Astrocyte (in vitro differentiated cells and primary cell): Measurements from ENCODE around the gene SAE1. TPM values are rescaled to one million over a fixed set of nuclear protein-coding genes. Genes with fewer than 3 reads are reported as not detected.

ENCODE experiments used
- DNase-seq: peaks from one replicate; pipeline ENCODE4 v3.0.0-alpha.2; 2010; ENCODE audit warnings: low read depth
- FAIRE-seq: peaks from 2 replicates; lab custom pipeline; 2011; peaks lifted over from hg19 to GRCh38; lab: Jason Lieb, UNC
- H2AFZ ChIP-seq: 2 replicates; pipeline ENCODE4 v1.6.0; 2012; ENCODE audit warnings: low read depth, low read length, inconsistent platforms
- H3K27ac ChIP-seq: 2 replicates; pipeline ENCODE4 v1.5.1; 2011; ENCODE audit warnings: low read depth, low read length, inconsistent platforms
- H3K27me3 ChIP-seq: 2 replicates; pipeline ENCODE4 v1.6.0; 2011; ENCODE audit warnings: low read length, inconsistent platforms; ENCODE audit not compliant: insufficient read depth
- H3K36me3 ChIP-seq: 2 replicates; pipeline ENCODE4 v1.5.1; 2011; ENCODE audit warnings: low read length, inconsistent platforms; ENCODE audit not compliant: insufficient read depth
- H3K4me1 ChIP-seq: 2 replicates; pipeline ENCODE4 v1.5.1; 2011; ENCODE audit warnings: low read length, inconsistent platforms; ENCODE audit not compliant: insufficient read depth
- H3K4me2 ChIP-seq: 2 replicates; pipeline ENCODE4 v1.6.0; 2012; ENCODE audit warnings: low read length, inconsistent platforms
- H3K4me3 ChIP-seq: 2 replicates; pipeline ENCODE4 v1.5.1; 2011; ENCODE audit warnings: low read depth, mild to moderate bottlenecking, low read length, inconsistent platforms; ENCODE audit not compliant: insufficient read depth
- H3K79me2 ChIP-seq: 2 replicates; pipeline ENCODE4 v1.6.0; 2012; ENCODE audit warnings: mild to moderate bottlenecking, low read length, inconsistent platforms; ENCODE audit not compliant: insufficient read depth
- H3K9ac ChIP-seq: 2 replicates; pipeline ENCODE4 v1.6.0; 2012; ENCODE audit warnings: mild to moderate bottlenecking, low read length, inconsistent platforms
- H3K9me3 ChIP-seq: 2 replicates; pipeline ENCODE4 v1.5.1; 2012; ENCODE audit warnings: low read depth, mild to moderate bottlenecking, low read length, inconsistent platforms; ENCODE audit not compliant: insufficient read depth
- H4K20me1 ChIP-seq: 2 replicates; pipeline ENCODE4 v1.6.0; 2012; ENCODE audit warnings: low read length, inconsistent platforms; ENCODE audit not compliant: insufficient read depth
- H3K27ac Mint-ChIP-seq: one replicate; pipeline ENCODE4 v1.8.0; 2021; ENCODE audit warnings: mild to moderate bottlenecking, mixed read lengths; ENCODE audit not compliant: unreplicated experiment
- H3K27me3 Mint-ChIP-seq: one replicate; pipeline ENCODE4 v1.8.0; 2021; ENCODE audit warnings: low read depth, mixed read lengths; ENCODE audit not compliant: unreplicated experiment
- H3K36me3 Mint-ChIP-seq: one replicate; pipeline ENCODE4 v1.8.0; 2021; ENCODE audit warnings: low read depth, mixed read lengths; ENCODE audit not compliant: unreplicated experiment
- H3K4me1 Mint-ChIP-seq: one replicate; pipeline ENCODE4 v1.8.0; 2021; ENCODE audit warnings: low read depth, mixed read lengths; ENCODE audit not compliant: unreplicated experiment
- H3K4me3 Mint-ChIP-seq: one replicate; pipeline ENCODE4 v1.8.0; 2021; ENCODE audit warnings: mild to moderate bottlenecking, moderate library complexity, mixed read lengths; ENCODE audit not compliant: unreplicated experiment
- H3K9me3 Mint-ChIP-seq: one replicate; pipeline ENCODE4 v1.8.0; 2021; ENCODE audit warnings: mild to moderate bottlenecking, mixed read lengths; ENCODE audit not compliant: unreplicated experiment
- EZH2 ChIP-seq: IDR thresholded peaks from 2 replicates; pipeline ENCODE4 v1.6.1; 2012; ENCODE audit warnings: mild to moderate bottlenecking, low read length, inconsistent platforms; ENCODE audit not compliant: insufficient read depth
- total RNA-seq: library from RNA; stranded (reverse); gene quantifications from 2 replicates; pipeline ENCODE4 v1.2.1, GENCODE V29; 2021
- TF ChIP-seq, protein P1 (sequence below): IDR thresholded peaks from 2 replicates; pipeline ENCODE4 v1.5.1; 2011; ENCODE audit warnings: low read depth, mild to moderate bottlenecking, inconsistent platforms, low read length, moderate library complexity; ENCODE audit not compliant: insufficient read depth

SAE1 gene
- total RNA-seq, 1 donor from 2014 or later, result 133 TPM

DNA sequence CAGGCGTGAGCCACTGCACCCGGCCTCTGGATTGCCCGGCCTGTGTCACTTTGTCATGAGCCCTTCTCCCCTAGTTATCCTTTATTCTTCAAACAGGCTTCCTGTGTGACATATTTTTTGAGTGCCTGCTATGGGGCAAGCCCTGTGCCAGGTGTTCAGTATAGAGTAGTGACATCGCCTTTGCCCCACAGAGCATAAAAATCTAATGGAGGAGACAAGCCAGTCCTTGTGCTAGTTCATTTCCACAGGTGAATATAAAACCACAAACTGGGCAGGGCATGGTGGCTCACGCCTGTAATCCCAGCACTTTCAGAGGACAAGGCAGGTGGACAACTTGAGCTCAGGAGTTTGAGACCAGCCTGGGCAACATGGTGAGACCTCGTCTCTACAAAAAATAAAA lies 57.2 kb downstream of the SAE1 start:
- no peaks in the 10 kb centered on the region for H3K27me3 ChIP-seq
- H3K9me3 ChIP-seq, result no peaks in the 10 kb centered on the region
- H3K27ac ChIP-seq, result no peak overlapping the region
- Mint-ChIP-seq H3K4me1 (peaks cover 25% of the 10 kb centered on the region), H3K9me3 (no peaks in the 10 kb centered on the region), H3K27ac (no peak overlapping the region), H3K4me3 (no peak overlapping the region), H3K27me3 (no peaks in the 10 kb centered on the region), H3K36me3 (peaks cover 11% of the 10 kb centered on the region)
- H3K4me3 ChIP-seq, result no peak overlapping the region
- H4K20me1 ChIP-seq, result peaks cover 64% of the 10 kb centered on the region
- peaks cover 33% of the 10 kb centered on the region for H3K4me1 ChIP-seq
- peaks cover 12% of the 10 kb centered on the region for H3K36me3 ChIP-seq
- H3K79me2 ChIP-seq, result peaks cover 50% of the 10 kb centered on the region
- no peak overlapping the region for H3K9ac ChIP-seq
- DNase-seq (no peak), FAIRE-seq (no peak)
- no peak overlapping the region for H2AFZ ChIP-seq
- no peak overlapping the region for H3K4me2 ChIP-seq
- no peak for TF ChIP-seq EZH2
- TF ChIP-seq, protein P1, sequence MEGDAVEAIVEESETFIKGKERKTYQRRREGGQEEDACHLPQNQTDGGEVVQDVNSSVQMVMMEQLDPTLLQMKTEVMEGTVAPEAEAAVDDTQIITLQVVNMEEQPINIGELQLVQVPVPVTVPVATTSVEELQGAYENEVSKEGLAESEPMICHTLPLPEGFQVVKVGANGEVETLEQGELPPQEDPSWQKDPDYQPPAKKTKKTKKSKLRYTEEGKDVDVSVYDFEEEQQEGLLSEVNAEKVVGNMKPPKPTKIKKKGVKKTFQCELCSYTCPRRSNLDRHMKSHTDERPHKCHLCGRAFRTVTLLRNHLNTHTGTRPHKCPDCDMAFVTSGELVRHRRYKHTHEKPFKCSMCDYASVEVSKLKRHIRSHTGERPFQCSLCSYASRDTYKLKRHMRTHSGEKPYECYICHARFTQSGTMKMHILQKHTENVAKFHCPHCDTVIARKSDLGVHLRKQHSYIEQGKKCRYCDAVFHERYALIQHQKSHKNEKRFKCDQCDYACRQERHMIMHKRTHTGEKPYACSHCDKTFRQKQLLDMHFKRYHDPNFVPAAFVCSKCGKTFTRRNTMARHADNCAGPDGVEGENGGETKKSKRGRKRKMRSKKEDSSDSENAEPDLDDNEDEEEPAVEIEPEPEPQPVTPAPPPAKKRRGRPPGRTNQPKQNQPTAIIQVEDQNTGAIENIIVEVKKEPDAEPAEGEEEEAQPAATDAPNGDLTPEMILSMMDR, result no peak

DNA sequence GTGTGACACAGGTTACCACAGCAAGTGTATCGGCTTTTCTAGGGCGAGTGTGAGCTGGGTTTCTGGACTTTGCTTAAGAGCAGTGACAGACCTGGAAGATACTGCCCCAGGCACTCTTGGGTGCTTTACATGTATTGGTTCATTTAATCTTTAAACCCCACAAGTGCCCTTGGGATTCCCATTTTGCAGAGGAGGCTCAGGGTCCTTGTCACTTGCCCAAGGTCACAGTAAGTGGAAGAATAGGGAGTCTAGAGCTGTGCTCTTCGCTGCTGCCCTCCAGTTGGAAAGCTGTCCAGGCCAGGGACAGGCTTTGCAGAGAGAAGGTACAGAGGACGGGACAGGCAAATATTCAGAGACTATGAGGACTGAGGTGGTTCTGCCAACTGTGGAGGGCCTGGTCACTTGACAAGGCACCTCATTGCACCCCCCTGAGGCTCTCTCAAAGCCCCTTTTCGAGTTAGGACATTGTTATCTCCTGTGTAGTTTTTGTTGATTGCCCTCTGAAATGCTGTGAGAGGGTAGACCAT lies 57.9 kb downstream of the SAE1 start:
- Histone ChIP-seq H3K27me3 (no peaks in the 10 kb centered on the region), H2AFZ (no peak overlapping the region), H3K36me3 (peaks cover 6% of the 10 kb centered on the region), H3K4me2 (no peak overlapping the region), H3K9me3 (no peaks in the 10 kb centered on the region), H3K4me3 (no peak overlapping the region), H4K20me1 (peaks cover 56% of the 10 kb centered on the region), H3K4me1 (peaks cover 28% of the 10 kb centered on the region), H3K79me2 (peaks cover 46% of the 10 kb centered on the region), H3K27ac (no peak overlapping the region), H3K9ac (no peak overlapping the region)
- Mint-ChIP-seq H3K4me1 (peaks cover 25% of the 10 kb centered on the region), H3K36me3 (peaks cover 11% of the 10 kb centered on the region), H3K27ac (no peak overlapping the region), H3K9me3 (no peaks in the 10 kb centered on the region), H3K4me3 (no peak overlapping the region), H3K27me3 (no peaks in the 10 kb centered on the region)
- no peak for DNase-seq
- TF ChIP-seq, protein P1, result no peak
- TF ChIP-seq EZH2, result no peak
- no peak for FAIRE-seq

DNA sequence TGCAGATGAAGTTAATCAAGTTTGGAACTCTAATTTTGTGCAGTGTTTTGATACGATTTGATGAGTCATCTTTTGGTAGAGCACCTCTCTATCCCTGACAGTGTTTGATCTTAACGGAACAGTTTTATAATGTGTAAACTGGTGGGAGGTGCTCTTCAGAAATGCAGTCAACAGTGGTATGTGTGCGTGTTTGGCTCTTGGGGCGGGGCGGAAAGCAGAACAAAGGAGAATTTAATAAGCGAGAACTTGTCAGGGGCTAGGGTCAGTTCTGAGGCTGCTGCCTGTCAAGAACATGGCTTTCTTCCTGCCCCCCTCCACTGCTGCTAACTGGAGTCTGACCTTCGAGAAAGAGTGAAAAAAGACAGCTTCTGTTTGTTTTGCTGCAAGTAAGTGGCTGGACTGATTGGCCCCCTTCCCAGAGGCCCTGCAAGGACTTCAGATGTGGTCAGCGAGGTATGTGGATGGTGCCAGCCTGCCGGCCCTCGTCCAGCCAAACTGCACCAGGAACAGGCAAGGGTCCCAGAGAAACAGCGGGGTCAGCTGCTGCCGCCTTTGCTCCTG lies 59.6 kb downstream of the SAE1 start:
- H3K79me2 ChIP-seq, result peaks cover 49% of the 10 kb centered on the region
- H3K4me3 ChIP-seq, result peak overlapping the region; percentile 19
- peak overlapping the region; percentile 75 for H3K4me2 ChIP-seq
- Mint-ChIP-seq H3K27ac (peak overlapping the region; percentile 49), H3K36me3 (peaks cover 11% of the 10 kb centered on the region), H3K27me3 (no peaks in the 10 kb centered on the region), H3K4me1 (peaks cover 25% of the 10 kb centered on the region), H3K9me3 (no peaks in the 10 kb centered on the region), H3K4me3 (no peak overlapping the region)
- H3K27ac ChIP-seq, result peak overlapping the region; percentile 52
- peak overlapping the region; percentile 48 for H3K9ac ChIP-seq
- no peaks in the 10 kb centered on the region for H3K36me3 ChIP-seq
- DNase-seq (peak; percentile 84), FAIRE-seq (peak; percentile 34)
- no peak overlapping the region for H2AFZ ChIP-seq
- H4K20me1 ChIP-seq, result peaks cover 54% of the 10 kb centered on the region
- no peaks in the 10 kb centered on the region for H3K9me3 ChIP-seq
- no peaks in the 10 kb centered on the region for H3K27me3 ChIP-seq
- TF ChIP-seq, protein P1, result no peak
- TF ChIP-seq EZH2, result no peak
- H3K4me1 ChIP-seq, result peaks cover 28% of the 10 kb centered on the region
